CD4-positive, CD25-positive, alpha-beta regulatory T cell (primary cell): Measurements from ENCODE around the gene PDE4B. TPM values are rescaled to one million over a fixed set of nuclear protein-coding genes. Genes with fewer than 3 reads are reported as not detected.

Experiments used
- ATAC-seq, 2 donors: fragments of 150-1000 bp; cut with Tn5 transposase; one replicate each; pipeline ENCODE4 v1.10.0; 2021; ENCODE audit warnings: low read depth in 2 of 2, moderate number of reproducible peaks in 2 of 2, moderate library complexity in 1 of 2
- DNase-seq, 3 donors: peaks; one replicate each; pipeline versions ENCODE4 v3.0.0 to v3.0.0-alpha.2; 2012 to 2022; ENCODE audit warnings: mixed read lengths in 1 of 3
- H3K27ac ChIP-seq: one replicate; pipeline ENCODE4 v1.7.0; 2013; ENCODE audit warnings: mild to moderate bottlenecking, low read length; ENCODE audit not compliant: insufficient read depth, poor library complexity, severe bottlenecking
- H3K27me3 ChIP-seq: one replicate; pipeline ENCODE4 v1.7.0; 2013; ENCODE audit warnings: low read length; ENCODE audit not compliant: control insufficient read depth, insufficient read depth
- H3K36me3 ChIP-seq: one replicate; pipeline ENCODE4 v1.7.0; 2013; ENCODE audit warnings: mild to moderate bottlenecking, low read length, moderate library complexity; ENCODE audit not compliant: control insufficient read depth, insufficient read depth
- H3K4me1 ChIP-seq: 2 replicates; pipeline ENCODE4 v1.7.0; 2013; ENCODE audit warnings: mild to moderate bottlenecking, low read length; ENCODE audit not compliant: insufficient read depth, control insufficient read depth, poor library complexity, severe bottlenecking
- H3K4me3 ChIP-seq: one replicate; pipeline ENCODE4 v1.7.0; 2013; ENCODE audit warnings: low read depth, mild to moderate bottlenecking, low read length, moderate library complexity
- H3K9me3 ChIP-seq, 2 experiments: 1 replicate in 1 of 2; 2 replicates in 1 of 2; pipeline ENCODE4 v1.7.0; 2013; ENCODE audit warnings: low read length in 2 of 2, mild to moderate bottlenecking in 1 of 2, moderate library complexity in 1 of 2; ENCODE audit not compliant: control insufficient read depth in 2 of 2
- H3K27ac Mint-ChIP-seq, 3 donors: one replicate each; pipeline ENCODE4 v1.8.0; 2020 to 2022; ENCODE audit warnings: mild to moderate bottlenecking in 3 of 3, mixed read lengths in 3 of 3, moderate library complexity in 2 of 3
- H3K27me3 Mint-ChIP-seq: one replicate; pipeline ENCODE4 v1.8.0; 2022; ENCODE audit warnings: mild to moderate bottlenecking, mixed read lengths
- H3K36me3 Mint-ChIP-seq: one replicate; pipeline ENCODE4 v1.8.0; 2020; ENCODE audit warnings: mixed read lengths
- H3K4me1 Mint-ChIP-seq, 4 donors: one replicate each; pipeline ENCODE4 v1.8.0; 2020 to 2022; ENCODE audit warnings: mixed read lengths in 4 of 4, mild to moderate bottlenecking in 1 of 4
- H3K4me3 Mint-ChIP-seq, 4 donors: one replicate each; pipeline ENCODE4 v1.8.0; 2020 to 2022; ENCODE audit warnings: mild to moderate bottlenecking in 4 of 4, mixed read lengths in 4 of 4, moderate library complexity in 3 of 4
- H3K9me3 Mint-ChIP-seq, 7 donors: one replicate each; pipeline ENCODE4 v1.8.0; 2020 to 2022; ENCODE audit warnings: mixed read lengths in 7 of 7, mild to moderate bottlenecking in 3 of 7, moderate library complexity in 2 of 7
- polyA plus RNA-seq, 4 donors: library from polyadenylated mRNA; unstranded; fragments of 300-500 nt; fragmentation: Illumina TruSeq; gene quantifications; one replicate each; pipeline ENCODE4 v1.2.3, GENCODE V29; 2021
- total RNA-seq: library from RNA; stranded (reverse); gene quantifications from one replicate; pipeline ENCODE4 v1.2.3, GENCODE V29; 2022

PDE4B gene
- total and polyA plus RNA-seq, 5 donors from 2014 or later, result 63.9 to 200 (median 75.4) TPM

DNA sequence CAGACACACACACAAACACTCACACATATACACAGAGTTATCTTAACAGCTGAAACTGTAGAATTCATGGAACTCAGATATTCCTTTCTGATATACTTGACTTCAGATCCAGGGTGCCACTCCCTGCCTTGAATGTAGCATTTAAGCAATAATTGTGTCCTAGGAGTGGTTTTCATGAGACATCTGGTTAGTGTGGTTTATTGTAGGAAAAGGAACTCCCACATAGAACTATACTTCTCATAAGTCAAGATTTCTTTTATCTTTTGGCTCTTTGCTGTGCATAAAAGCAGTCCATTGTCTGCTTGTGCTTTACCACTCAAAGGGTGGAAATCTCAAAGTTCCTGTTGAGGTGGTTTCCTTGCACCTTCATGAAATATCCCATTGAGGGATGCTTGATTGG is 468.7 kb downstream of the PDE4B start:
- ATAC-seq, result no peak
- DNase-seq, result no peak
- H3K27ac Mint-ChIP-seq, result peak overlapping the region in 2 of 3 donors; percentile 27 to 71

DNA sequence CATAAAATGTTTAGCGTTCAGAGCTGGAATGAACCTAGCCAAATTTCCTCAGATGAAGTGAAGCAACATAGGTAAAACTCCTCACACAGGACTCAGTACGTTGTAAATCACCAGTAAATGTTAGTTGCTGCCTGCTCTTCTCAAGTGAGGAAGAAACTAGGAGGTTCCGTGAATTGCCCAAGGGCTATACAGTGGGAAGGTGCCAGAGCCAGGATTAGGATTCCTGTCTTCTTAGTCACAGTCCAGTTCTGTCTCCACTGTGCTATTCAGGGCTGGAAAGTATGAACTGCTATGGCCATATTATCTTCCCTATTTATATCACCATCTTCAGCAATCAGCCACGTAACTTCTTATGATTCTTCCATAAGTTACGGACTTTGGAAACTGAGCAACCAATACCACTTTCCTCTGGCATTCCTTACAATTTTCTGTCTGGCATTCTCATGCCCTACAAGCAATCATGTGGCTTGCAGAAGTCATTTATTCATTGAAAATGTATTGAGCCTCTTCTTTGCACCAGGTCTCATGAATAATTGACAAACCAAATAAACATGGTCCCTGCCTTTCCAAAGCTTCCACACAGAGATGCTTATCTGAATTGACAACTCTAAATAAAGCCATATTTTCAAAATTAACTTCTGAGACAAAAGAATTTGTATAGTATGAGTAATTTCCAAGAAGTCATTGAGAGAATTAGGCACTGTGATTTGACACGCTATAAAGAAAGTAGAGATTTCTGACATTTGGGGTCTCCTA is 469.7 kb downstream of the PDE4B start:
- Histone ChIP-seq H3K27me3 (no peaks in the 10 kb centered on the region), H3K9me3 (no peaks in the 10 kb centered on the region), H3K4me3 (no peak overlapping the region), H3K36me3 (no peaks in the 10 kb centered on the region), H3K27ac (no peak overlapping the region), H3K4me1 (no peaks in the 10 kb centered on the region)
- Mint-ChIP-seq H3K36me3 (no peaks in the 10 kb centered on the region), H3K9me3 (peaks cover 0 to 2% (median 0%) of the 10 kb centered on the region in 7 donors), H3K27ac (no peak overlapping the region), H3K4me1 (peaks cover 8 to 39% (median 26%) of the 10 kb centered on the region in 4 donors), H3K4me3 (no peak overlapping the region), H3K27me3 (no peaks in the 10 kb centered on the region)
- no peak for ATAC-seq
- no peak for DNase-seq

More for the DNA sequence above, 468.7 kb downstream of the PDE4B start:
- Histone ChIP-seq H3K27ac (no peak overlapping the region), H3K36me3 (no peaks in the 10 kb centered on the region), H3K27me3 (no peaks in the 10 kb centered on the region), H3K4me3 (no peak overlapping the region), H3K4me1 (no peaks in the 10 kb centered on the region), H3K9me3 (no peaks in the 10 kb centered on the region)
- peaks cover 0 to 2% (median 0%) of the 10 kb centered on the region in 7 donors for H3K9me3 Mint-ChIP-seq
- no peaks in the 10 kb centered on the region for H3K36me3 Mint-ChIP-seq
- H3K4me1 Mint-ChIP-seq, result peaks cover 8 to 35% (median 22%) of the 10 kb centered on the region in 4 donors
- H3K27me3 Mint-ChIP-seq, result no peaks in the 10 kb centered on the region
- H3K4me3 Mint-ChIP-seq, result no peak overlapping the region

DNA sequence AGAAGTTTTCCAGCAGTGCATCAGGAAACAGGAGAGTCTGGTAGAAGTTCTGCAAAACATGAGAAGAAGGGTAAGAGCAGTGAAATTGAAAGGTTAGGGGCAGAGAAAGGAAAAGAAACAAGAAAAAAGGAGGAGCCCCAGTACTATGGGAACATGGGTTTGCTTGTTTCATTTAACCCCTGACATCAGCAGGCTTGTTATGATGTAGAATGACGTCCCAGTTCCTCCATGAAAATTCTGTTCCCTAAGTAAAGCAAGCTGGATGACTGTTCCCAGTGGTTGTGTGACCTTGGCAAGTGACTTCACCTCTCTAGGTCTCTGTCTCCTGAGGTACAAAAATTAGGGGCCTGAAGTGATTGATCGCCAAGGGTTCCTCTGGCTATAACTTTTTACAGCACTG is 472.6 kb downstream of the PDE4B start:
- Mint-ChIP-seq H3K4me1 (peaks cover 8 to 39% (median 25%) of the 10 kb centered on the region in 4 donors), H3K4me3 (no peak overlapping the region), H3K9me3 (peaks cover 0 to 2% (median 0%) of the 10 kb centered on the region in 7 donors), H3K27ac (peak overlapping the region in 1 of 3 donors; percentile 82), H3K36me3 (no peaks in the 10 kb centered on the region), H3K27me3 (no peaks in the 10 kb centered on the region)
- ATAC-seq (no peak), DNase-seq (no peak)
- H3K4me3 ChIP-seq, result no peak overlapping the region
- no peaks in the 10 kb centered on the region for H3K4me1 ChIP-seq
- H3K36me3 ChIP-seq, result no peaks in the 10 kb centered on the region
- no peak overlapping the region for H3K27ac ChIP-seq
- H3K9me3 ChIP-seq, result no peaks in the 10 kb centered on the region
- H3K27me3 ChIP-seq, result no peaks in the 10 kb centered on the region

DNA sequence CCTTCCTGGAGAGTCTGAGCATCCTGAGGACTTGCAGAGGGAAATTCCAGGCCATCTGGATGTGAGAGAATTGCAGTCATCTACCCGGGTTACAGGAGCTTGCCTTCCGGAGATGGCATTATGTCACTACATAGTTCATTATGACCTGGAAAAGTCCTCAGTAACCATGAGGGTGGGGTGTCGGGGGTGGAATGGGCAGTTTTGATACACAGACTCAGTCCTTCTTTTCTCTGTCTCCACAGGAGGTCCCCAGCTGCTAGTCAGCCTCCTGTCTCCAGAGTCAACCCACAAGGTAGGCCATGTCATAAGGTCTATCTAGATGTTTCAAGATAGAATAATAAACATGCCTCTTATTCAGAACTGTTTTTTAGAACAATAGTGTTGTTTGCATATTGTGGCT is 473.1 kb downstream of the PDE4B start:
- Histone ChIP-seq H3K4me3 (no peak overlapping the region), H3K27me3 (no peaks in the 10 kb centered on the region), H3K4me1 (no peaks in the 10 kb centered on the region), H3K9me3 (no peaks in the 10 kb centered on the region), H3K27ac (no peak overlapping the region), H3K36me3 (no peaks in the 10 kb centered on the region)
- Mint-ChIP-seq H3K27me3 (no peaks in the 10 kb centered on the region), H3K9me3 (peaks cover 0 to 2% (median 0%) of the 10 kb centered on the region in 7 donors), H3K27ac (no peak overlapping the region), H3K4me3 (no peak overlapping the region), H3K4me1 (peaks cover 9 to 38% (median 27%) of the 10 kb centered on the region in 4 donors), H3K36me3 (no peaks in the 10 kb centered on the region)
- peak in 1 of 2 donors; percentile 28 for ATAC-seq
- no peak for DNase-seq

DNA sequence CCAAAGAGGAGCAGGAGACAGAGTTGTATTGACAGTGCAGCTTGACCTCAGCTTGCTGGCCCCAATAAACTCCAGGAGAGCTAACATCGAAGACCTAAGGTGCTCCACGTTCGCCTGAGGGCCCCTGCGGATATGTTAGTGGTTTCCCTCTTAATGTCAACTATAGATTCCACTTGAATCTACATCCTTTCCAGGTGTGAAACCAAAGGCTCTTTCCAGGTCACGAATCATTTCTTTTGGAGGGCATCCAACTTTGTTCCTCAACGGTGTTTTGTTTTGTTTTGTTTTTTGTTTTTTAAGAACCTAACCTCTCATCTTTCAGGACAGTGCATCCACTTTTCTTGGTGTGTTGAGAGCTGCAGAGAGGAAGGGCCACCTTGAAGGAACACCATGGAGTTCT is 473.7 kb downstream of the PDE4B start:
- Mint-ChIP-seq H3K4me1 (peaks cover 14 to 38% (median 28%) of the 10 kb centered on the region in 4 donors), H3K36me3 (no peaks in the 10 kb centered on the region), H3K9me3 (peaks cover 0 to 2% (median 0%) of the 10 kb centered on the region in 7 donors), H3K4me3 (peak overlapping the region in 1 of 4 donors; percentile 32), H3K27me3 (no peaks in the 10 kb centered on the region), H3K27ac (no peak overlapping the region)
- H3K36me3 ChIP-seq, result no peaks in the 10 kb centered on the region
- ATAC-seq, result no peak
- no peaks in the 10 kb centered on the region for H3K27me3 ChIP-seq
- DNase-seq, result no peak
- no peaks in the 10 kb centered on the region for H3K4me1 ChIP-seq
- H3K27ac ChIP-seq, result no peak overlapping the region
- H3K4me3 ChIP-seq, result no peak overlapping the region
- no peaks in the 10 kb centered on the region for H3K9me3 ChIP-seq

DNA sequence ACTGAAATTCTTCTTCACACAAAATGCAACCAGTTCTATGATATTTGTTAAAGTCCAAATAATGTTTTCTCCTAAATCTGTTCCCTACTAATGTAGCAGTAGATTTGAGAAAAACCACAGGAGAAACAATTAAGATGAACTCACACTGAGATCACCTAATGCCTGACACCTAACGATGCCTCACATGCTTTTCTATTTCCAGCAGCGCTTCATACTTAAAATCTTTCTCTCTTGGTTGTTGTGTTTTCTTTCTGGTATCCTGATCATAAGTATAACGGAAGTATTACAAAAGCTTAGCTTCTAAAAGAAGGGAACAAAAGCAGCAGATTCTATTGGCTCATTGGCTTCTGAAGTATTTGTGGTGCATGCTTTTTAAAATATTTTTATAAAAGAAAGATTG is 474.1 kb downstream of the PDE4B start:
- H3K27ac Mint-ChIP-seq, result no peak overlapping the region

DNA sequence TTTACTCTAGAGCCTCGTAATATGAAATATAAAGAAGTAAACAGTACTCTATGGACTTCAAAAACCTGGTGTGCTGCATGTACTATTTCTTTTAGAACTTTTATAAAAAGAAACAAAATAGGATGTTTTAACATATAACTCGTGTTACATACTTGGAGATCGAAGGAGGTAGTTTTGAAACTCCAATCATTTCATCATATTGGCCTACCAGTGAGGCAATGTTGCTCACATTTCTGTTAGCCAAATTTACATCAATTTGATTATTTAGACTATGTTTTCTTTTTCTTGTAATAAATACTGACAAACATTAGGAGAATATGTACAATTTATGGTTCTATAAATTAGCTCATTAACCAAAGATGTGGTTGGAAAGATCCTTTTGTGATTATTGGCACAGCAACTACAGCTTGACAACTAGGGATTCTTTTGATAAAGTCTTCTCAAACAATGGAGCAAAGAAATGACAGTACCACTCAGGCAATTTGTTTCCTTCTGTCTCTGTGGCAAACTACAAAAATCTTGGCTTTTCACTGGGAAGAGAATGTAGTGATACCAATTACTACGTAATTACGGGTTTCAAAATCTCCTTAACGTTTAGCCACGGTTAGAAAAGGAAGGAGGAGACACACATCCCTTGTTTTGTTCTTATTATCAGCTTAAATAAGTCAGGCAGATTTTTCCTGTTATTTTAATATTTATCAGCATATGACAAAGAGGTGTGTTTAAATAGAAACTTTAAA is 474.7 kb downstream of the PDE4B start:
- Histone ChIP-seq H3K9me3 (no peaks in the 10 kb centered on the region), H3K4me1 (no peaks in the 10 kb centered on the region), H3K4me3 (no peak overlapping the region), H3K36me3 (no peaks in the 10 kb centered on the region), H3K27ac (no peak overlapping the region), H3K27me3 (no peaks in the 10 kb centered on the region)
- ATAC-seq (no peak), DNase-seq (no peak)
- Mint-ChIP-seq H3K9me3 (peaks cover 0 to 3% (median 0%) of the 10 kb centered on the region in 7 donors), H3K27me3 (no peaks in the 10 kb centered on the region), H3K27ac (peak overlapping the region in 1 of 3 donors; percentile 26), H3K4me3 (no peak overlapping the region), H3K4me1 (peaks cover 16 to 36% (median 30%) of the 10 kb centered on the region in 4 donors), H3K36me3 (no peaks in the 10 kb centered on the region)

More for the DNA sequence above, 474.1 kb downstream of the PDE4B start:
- no peaks in the 10 kb centered on the region for H3K36me3 ChIP-seq
- H3K4me3 ChIP-seq, result no peak overlapping the region
- no peaks in the 10 kb centered on the region for H3K27me3 ChIP-seq
- DNase-seq, result no peak
- no peaks in the 10 kb centered on the region for H3K9me3 ChIP-seq
- Mint-ChIP-seq H3K4me3 (peak overlapping the region in 1 of 4 donors; percentile 32), H3K4me1 (peaks cover 16 to 37% (median 28%) of the 10 kb centered on the region in 4 donors), H3K27me3 (no peaks in the 10 kb centered on the region), H3K9me3 (peaks cover 0 to 2% (median 0%) of the 10 kb centered on the region in 7 donors), H3K36me3 (no peaks in the 10 kb centered on the region)
- no peak overlapping the region for H3K27ac ChIP-seq
- ATAC-seq, result no peak
- H3K4me1 ChIP-seq, result no peaks in the 10 kb centered on the region
